Colonic mucosa (tissue), 4 donors: ENCODE data around the gene R3HDM2. TPM values are rescaled to one million over a fixed set of nuclear protein-coding genes. Genes with fewer than 3 reads are reported as not detected.

Experiments used
- DNase-seq: peaks from one replicate; pipeline ENCODE4 v3.0.0-alpha.2; 2020
- H3K27ac ChIP-seq: fragments of 200-600 bp; one replicate; pipeline ENCODE4 v1.8.0; 2021
- H3K27me3 ChIP-seq: fragments of 200-600 bp; one replicate; pipeline ENCODE4 v1.8.0; 2021
- H3K36me3 ChIP-seq: fragments of 200-600 bp; one replicate; pipeline ENCODE4 v1.8.0; 2021
- H3K4me1 ChIP-seq: fragments of 200-600 bp; one replicate; pipeline ENCODE4 v1.8.0; 2021; ENCODE audit warnings: mild to moderate bottlenecking
- H3K4me3 ChIP-seq: fragments of 200-600 bp; one replicate; pipeline ENCODE4 v1.8.0; 2021
- H3K9ac ChIP-seq, 2 donors: one replicate each; pipeline ENCODE4 v1.7.0; 2013; ENCODE audit warnings: control low read depth in 2 of 2, low read depth in 2 of 2, low read length in 2 of 2
- H3K9me3 ChIP-seq: fragments of 200-600 bp; one replicate; pipeline ENCODE4 v1.8.0; 2021
- intact Hi-C: fragments of 100-400 bp; cut with DNase I; formaldehyde crosslinking; loops from one replicate; pipeline ENCODE4 v1.14.1; 2022
- total RNA-seq, 2 donors: library from RNA; stranded (reverse); fragmentation: NEBNext Ultra II Directional in 1 of 2; extraction: Animal tissue kit (Norgen Biotek cat#: 25700) in 1 of 2; gene quantifications; one replicate each; pipeline ENCODE4 v1.2.1, GENCODE V29; 2021
- TF ChIP-seq, protein P1 (sequence below): fragments of 200-600 bp; IDR thresholded peaks from one replicate; pipeline ENCODE4 v1.8.0; 2022; ENCODE audit warnings: antibody characterized with exemption, mild to moderate bottlenecking
- donor health status: healthy.
- donor health status: DM: no; HTN: no; CAD: no.
- donor health status: DM: no; HTN: no; CAD: no.

Gene R3HDM2
- total RNA-seq, 2 donors from 2014 or later: 41.0 to 60.4 TPM

GRCh38 chr12:57222286-57223190 lies 208.3 kb downstream of the R3HDM2 start:
- DNase-seq: no peak
- Histone ChIP-seq H3K4me1 (peaks cover 4% of the 10 kb centered on the region), H3K9ac (no peak overlapping the region), H3K27ac (no peak overlapping the region), H3K4me3 (no peak overlapping the region), H3K27me3 (peaks cover 92% of the 10 kb centered on the region), H3K36me3 (no peaks in the 10 kb centered on the region), H3K9me3 (no peaks in the 10 kb centered on the region)
- intact Hi-C loops: no loop called here
- TF ChIP-seq, protein P1, sequence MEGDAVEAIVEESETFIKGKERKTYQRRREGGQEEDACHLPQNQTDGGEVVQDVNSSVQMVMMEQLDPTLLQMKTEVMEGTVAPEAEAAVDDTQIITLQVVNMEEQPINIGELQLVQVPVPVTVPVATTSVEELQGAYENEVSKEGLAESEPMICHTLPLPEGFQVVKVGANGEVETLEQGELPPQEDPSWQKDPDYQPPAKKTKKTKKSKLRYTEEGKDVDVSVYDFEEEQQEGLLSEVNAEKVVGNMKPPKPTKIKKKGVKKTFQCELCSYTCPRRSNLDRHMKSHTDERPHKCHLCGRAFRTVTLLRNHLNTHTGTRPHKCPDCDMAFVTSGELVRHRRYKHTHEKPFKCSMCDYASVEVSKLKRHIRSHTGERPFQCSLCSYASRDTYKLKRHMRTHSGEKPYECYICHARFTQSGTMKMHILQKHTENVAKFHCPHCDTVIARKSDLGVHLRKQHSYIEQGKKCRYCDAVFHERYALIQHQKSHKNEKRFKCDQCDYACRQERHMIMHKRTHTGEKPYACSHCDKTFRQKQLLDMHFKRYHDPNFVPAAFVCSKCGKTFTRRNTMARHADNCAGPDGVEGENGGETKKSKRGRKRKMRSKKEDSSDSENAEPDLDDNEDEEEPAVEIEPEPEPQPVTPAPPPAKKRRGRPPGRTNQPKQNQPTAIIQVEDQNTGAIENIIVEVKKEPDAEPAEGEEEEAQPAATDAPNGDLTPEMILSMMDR: no peak

DNA sequence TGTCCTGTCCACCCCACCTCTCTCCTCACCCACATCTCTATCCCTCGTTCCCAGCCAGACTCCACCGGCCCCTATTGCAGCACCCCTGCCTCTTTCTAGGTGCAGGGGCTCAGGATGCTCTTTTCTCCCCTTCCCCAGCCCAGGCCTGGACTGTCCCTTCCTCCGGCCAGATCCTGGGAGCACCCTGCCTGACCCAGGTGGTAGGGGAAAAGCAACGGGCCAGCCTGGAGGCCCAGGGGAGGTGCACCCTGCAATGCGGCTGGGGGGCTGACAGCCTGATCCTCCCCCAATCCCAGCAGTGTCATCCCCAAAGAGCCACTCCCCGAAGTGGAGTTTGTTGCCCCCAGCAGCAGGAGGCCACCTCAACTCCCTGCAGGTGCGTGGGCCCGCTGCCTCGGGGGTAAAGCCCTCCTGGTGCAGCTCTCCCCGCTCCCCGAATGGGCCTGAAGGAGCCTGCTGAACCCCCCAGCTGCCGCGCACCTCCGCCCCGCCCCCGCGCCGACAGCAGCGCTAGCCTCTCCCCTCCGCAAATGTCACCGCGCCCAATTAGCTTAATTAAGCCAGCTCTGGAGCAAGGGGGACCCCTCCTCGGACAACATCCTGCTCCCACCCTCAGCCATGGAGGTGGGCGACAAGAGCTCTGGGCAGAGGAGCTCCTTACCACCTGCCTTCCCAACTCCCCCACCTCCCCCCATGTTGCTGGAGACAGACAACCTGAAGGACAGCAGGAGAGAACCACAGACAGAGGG lies 209.5 kb downstream of the R3HDM2 start:
- Histone ChIP-seq H3K4me3 (no peak overlapping the region), H3K27me3 (peaks cover 94% of the 10 kb centered on the region), H3K27ac (no peak overlapping the region), H3K9ac (no peak overlapping the region), H3K36me3 (no peaks in the 10 kb centered on the region), H3K9me3 (no peaks in the 10 kb centered on the region), H3K4me1 (peaks cover 12% of the 10 kb centered on the region)
- intact Hi-C loops: no loop called here
- TF ChIP-seq, protein P1: no peak
- no peak for DNase-seq

GRCh38 chr12:57220770-57221168 lies 210.1 kb downstream of the R3HDM2 start:
- no peak for DNase-seq
- Histone ChIP-seq H3K27ac (no peak overlapping the region), H3K9me3 (no peaks in the 10 kb centered on the region), H3K4me3 (no peak overlapping the region), H3K9ac (no peak overlapping the region), H3K4me1 (peaks cover 13% of the 10 kb centered on the region), H3K36me3 (no peaks in the 10 kb centered on the region), H3K27me3 (peaks cover 94% of the 10 kb centered on the region)
- intact Hi-C loops: no loop called here
- TF ChIP-seq, protein P1: no peak

DNA sequence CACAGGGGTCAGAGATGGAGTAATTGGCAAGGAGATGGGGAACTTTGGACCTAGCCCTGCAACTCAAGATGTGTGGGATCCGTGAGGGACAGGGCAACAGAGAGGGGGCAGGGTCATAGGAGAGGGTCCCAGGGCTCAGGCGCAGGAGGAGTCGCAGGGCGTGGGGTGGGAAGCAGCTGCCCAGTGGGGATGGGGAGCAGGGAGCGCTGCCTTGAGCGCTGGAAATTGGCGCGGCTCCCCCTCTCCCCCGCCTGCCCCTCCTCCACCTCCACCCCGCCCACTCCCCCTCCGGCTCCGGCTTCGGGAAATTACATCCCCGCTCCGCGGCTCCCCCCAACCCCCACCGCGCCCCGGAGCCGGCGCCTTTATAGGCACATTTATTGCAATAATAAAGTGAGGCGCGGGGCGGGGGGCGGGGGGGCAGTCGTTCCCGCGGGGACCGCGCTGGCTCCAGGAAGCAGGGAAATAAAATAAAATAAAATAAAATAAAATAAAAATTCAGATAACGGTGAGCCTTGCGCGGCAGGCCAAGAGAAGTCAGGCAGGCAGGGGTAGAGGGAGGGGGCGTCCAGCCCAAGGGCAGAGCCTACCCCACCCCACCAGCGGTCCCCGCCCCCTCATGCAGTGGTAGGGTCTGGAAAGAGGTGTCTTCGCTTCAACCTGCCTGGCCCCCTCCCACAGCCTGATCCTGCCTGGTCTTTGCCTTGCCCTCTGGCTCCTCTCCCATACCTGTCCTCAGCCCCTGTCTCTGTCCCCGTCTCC lies 210.7 kb downstream of the R3HDM2 start:
- H3K9me3 ChIP-seq: no peaks in the 10 kb centered on the region
- intact Hi-C loops: no loop called here
- no peaks in the 10 kb centered on the region for H3K36me3 ChIP-seq
- H3K4me1 ChIP-seq: peaks cover 11% of the 10 kb centered on the region
- H3K9ac ChIP-seq: no peak overlapping the region
- DNase-seq: no peak
- H3K4me3 ChIP-seq: no peak overlapping the region
- H3K27me3 ChIP-seq: peaks cover 94% of the 10 kb centered on the region
- no peak overlapping the region for H3K27ac ChIP-seq
- TF ChIP-seq, protein P1: no peak
